Ishikawa (cell line): ENCODE measurements around the gene C20orf202.

Experiments used
- CEBPB ChIP-seq: IDR thresholded peaks from 2 replicates; pipeline ENCODE4 v1.6.1; 2012
- CREB1 ChIP-seq: IDR thresholded peaks from 2 replicates; pipeline ENCODE4 v1.6.1; 2012; ENCODE audit warnings: low read depth
- EP300 ChIP-seq: IDR thresholded peaks from 2 replicates; pipeline ENCODE4 v1.6.1; 2012; ENCODE audit warnings: borderline replicate concordance
- FOXM1 ChIP-seq: IDR thresholded peaks from 2 replicates; pipeline ENCODE4 v1.6.1; 2012; ENCODE audit warnings: low read depth, borderline replicate concordance
- MAX ChIP-seq: IDR thresholded peaks from 2 replicates; pipeline ENCODE4 v1.6.1; 2012
- NFIC ChIP-seq: IDR thresholded peaks from 2 replicates; pipeline ENCODE4 v1.6.1; 2012
- RAD21 ChIP-seq: IDR thresholded peaks from 2 replicates; pipeline ENCODE4 v1.6.1; 2012; ENCODE audit warnings: low read depth
- TAF1 ChIP-seq: IDR thresholded peaks from 2 replicates; pipeline ENCODE4 v1.6.1; 2012; ENCODE audit warnings: low read depth, mild to moderate bottlenecking
- TCF12 ChIP-seq: IDR thresholded peaks from 2 replicates; pipeline ENCODE4 v1.6.1; 2012; ENCODE audit warnings: low read depth
- YY1 ChIP-seq: IDR thresholded peaks from 2 replicates; pipeline ENCODE4 v1.6.1; 2012; ENCODE audit warnings: low read depth
- ZBTB7A ChIP-seq: IDR thresholded peaks from 2 replicates; pipeline ENCODE4 v1.6.1; 2012; ENCODE audit warnings: low read depth

GRCh38 chr20:1241456-1241855, 38.2 kb downstream of the C20orf202 start:
- no peak for TF ChIP-seq FOXM1
- no peak for TF ChIP-seq CEBPB
- TF ChIP-seq TAF1 = no peak
- TF ChIP-seq EP300 = no peak
- no peak for TF ChIP-seq NFIC
- TF ChIP-seq CREB1 = no peak
- TF ChIP-seq TCF12 = no peak
- TF ChIP-seq ZBTB7A = no peak
- no peak for TF ChIP-seq MAX
- no peak for TF ChIP-seq RAD21
- TF ChIP-seq YY1 = no peak
